Hepatocyte (in vitro differentiated cells): ENCODE results near the gene DEAF1. TPM values are rescaled to one million over a fixed set of nuclear protein-coding genes. Genes with fewer than 3 reads are reported as not detected.

Source experiments
- DNase-seq: peaks from one replicate; pipeline ENCODE4 v3.0.0-alpha.2; 2016; ENCODE audit warnings: low spot score
- H2AFZ ChIP-seq: fragments of 200-600 bp; sonication (generic); 2 replicates; pipeline ENCODE4 v1.6.0; 2016; ENCODE audit warnings: antibody characterized with exemption, mild to moderate bottlenecking
- H3K27ac ChIP-seq: fragments of 200-600 bp; sonication (generic); 2 replicates; pipeline ENCODE4 v1.5.1; 2016; ENCODE audit warnings: mild to moderate bottlenecking
- H3K27me3 ChIP-seq: fragments of 200-600 bp; sonication (generic); 2 replicates; pipeline ENCODE4 v1.6.1; 2016
- H3K36me3 ChIP-seq: fragments of 200-600 bp; sonication (generic); replicated peaks from 2 replicates; pipeline ENCODE4 v1.5.1; 2016; ENCODE audit warnings: low read depth; ENCODE audit not compliant: insufficient read depth
- H3K4me1 ChIP-seq: fragments of 200-600 bp; sonication (generic); 2 replicates; pipeline ENCODE4 v1.5.1; 2016; ENCODE audit warnings: mild to moderate bottlenecking, moderate library complexity; ENCODE audit not compliant: insufficient read depth
- H3K4me2 ChIP-seq: fragments of 200-600 bp; sonication (generic); 2 replicates; pipeline ENCODE4 v1.6.0; 2016
- H3K4me3 ChIP-seq: fragments of 200-600 bp; sonication (generic); 2 replicates; pipeline ENCODE4 v1.5.1; 2016; ENCODE audit warnings: mild to moderate bottlenecking
- H3K79me2 ChIP-seq: fragments of 200-600 bp; sonication (generic); 2 replicates; pipeline ENCODE4 v1.6.0; 2017; ENCODE audit warnings: mild to moderate bottlenecking
- H3K9me2 ChIP-seq: fragments of 200-600 bp; sonication (generic); replicated peaks from 2 replicates; pipeline ENCODE4 v1.6.0; 2017; ENCODE audit warnings: mild to moderate bottlenecking; ENCODE audit not compliant: insufficient read depth
- H3K9me3 ChIP-seq: fragments of 200-600 bp; sonication (generic); 2 replicates; pipeline ENCODE4 v1.5.1; 2016; ENCODE audit warnings: low read depth, mild to moderate bottlenecking
- H4K20me1 ChIP-seq: fragments of 200-600 bp; sonication (generic); 2 replicates; pipeline ENCODE4 v1.6.0; 2016; ENCODE audit warnings: mild to moderate bottlenecking; ENCODE audit not compliant: insufficient read depth, poor library complexity, severe bottlenecking
- EZH2 ChIP-seq: fragments of 200-600 bp; sonication (generic); IDR thresholded peaks from 2 replicates; pipeline ENCODE4 v1.6.1; 2016; ENCODE audit warnings: antibody characterized with exemption, mild to moderate bottlenecking, borderline replicate concordance
- EZH2phosphoT487 ChIP-seq: fragments of 200-600 bp; sonication (generic); IDR thresholded peaks from one replicate; pipeline ENCODE4 v1.6.1; 2018; ENCODE audit warnings: antibody characterized with exemption, mild to moderate bottlenecking, low read depth, moderate library complexity; ENCODE audit not compliant: unreplicated experiment, severe bottlenecking
- WGBS: methylation state at CpG from one replicate; pipeline ENCODE4 v1.1.6; 2016; ENCODE audit warnings: low lambda C conversion rate; ENCODE audit errors: missing lambda C conversion rate; 5-methylcytosine and 5-hydroxymethylcytosine counted together
- polyA plus RNA-seq: library from polyadenylated mRNA; unstranded; fragments of >200 nt; fragmentation: Nextera tagmentation; extraction: Ambion mirVana; gene quantifications from 2 replicates; pipeline ENCODE4 v1.2.1, GENCODE V29; 2016
- total RNA-seq: library from RNA; depleted of rRNA; stranded (reverse); fragments of >200 nt; gene quantifications from 2 replicates; pipeline ENCODE4 v1.2.3, GENCODE V29; 2014
- TF ChIP-seq, protein P1 (sequence below): fragments of 200-600 bp; sonication (generic); IDR thresholded peaks from 2 replicates; pipeline ENCODE4 v1.5.1; 2016; ENCODE audit warnings: antibody characterized with exemption, mild to moderate bottlenecking; ENCODE audit not compliant: poor library complexity

The DEAF1 gene
- total and polyA plus RNA-seq, 2 experiments from 2014 or later: 27.2 to 59.1 TPM

DNA sequence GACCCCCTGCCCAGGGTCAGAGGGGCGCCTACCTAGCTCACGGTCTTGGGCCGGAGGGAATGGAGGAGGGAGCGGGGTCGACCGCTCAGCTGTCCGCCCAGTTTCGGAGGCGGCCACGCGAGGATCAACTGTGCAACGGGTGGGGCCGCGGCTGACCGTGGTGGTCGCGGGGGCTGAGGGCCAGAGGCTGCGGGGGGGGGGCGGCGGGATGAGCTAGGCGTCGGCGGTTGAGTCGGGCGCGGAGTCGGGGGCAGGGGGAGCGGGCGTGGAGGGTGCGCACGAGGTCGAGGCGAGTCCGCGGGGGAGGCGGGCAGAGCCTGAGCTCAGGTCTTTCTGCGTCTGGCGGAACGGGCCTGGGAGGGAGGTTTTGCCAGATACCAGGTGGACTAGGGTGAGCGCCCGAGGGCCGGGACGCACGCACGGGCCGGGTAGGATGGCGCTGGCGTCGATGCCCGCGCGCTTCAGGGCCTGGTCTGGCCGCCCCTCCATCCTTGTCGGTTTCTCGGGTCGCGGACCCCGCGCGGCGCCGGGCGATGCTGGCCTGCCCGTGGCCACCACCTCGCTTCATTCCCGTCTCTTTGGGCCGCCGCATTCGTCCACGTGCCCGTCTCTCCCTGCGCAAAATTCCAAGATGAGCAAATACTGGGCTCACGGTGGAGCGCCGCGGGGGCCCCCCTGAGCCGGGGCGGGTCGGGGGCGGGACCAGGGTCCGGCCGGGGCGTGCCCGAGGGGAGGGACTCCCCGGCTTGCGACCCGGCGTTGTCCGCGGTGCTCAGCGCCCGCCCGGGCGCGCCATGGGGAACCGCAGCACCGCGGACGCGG lies 58.3 kb downstream of the DEAF1 start, which contains the start of gene DRD4:
Gene DRD4, plus strand, starts transcription at position 759 of the 822 bp plus-strand sequence. Its CDS starts 36 bp downstream, at position 795.
- DNase-seq: peak; percentile 66
- H3K4me1 ChIP-seq: peaks cover 22% of the 10 kb centered on the region
- TF ChIP-seq EZH2phosphoT487 (no peak), EZH2 (no peak)
- TF ChIP-seq, protein P1, sequence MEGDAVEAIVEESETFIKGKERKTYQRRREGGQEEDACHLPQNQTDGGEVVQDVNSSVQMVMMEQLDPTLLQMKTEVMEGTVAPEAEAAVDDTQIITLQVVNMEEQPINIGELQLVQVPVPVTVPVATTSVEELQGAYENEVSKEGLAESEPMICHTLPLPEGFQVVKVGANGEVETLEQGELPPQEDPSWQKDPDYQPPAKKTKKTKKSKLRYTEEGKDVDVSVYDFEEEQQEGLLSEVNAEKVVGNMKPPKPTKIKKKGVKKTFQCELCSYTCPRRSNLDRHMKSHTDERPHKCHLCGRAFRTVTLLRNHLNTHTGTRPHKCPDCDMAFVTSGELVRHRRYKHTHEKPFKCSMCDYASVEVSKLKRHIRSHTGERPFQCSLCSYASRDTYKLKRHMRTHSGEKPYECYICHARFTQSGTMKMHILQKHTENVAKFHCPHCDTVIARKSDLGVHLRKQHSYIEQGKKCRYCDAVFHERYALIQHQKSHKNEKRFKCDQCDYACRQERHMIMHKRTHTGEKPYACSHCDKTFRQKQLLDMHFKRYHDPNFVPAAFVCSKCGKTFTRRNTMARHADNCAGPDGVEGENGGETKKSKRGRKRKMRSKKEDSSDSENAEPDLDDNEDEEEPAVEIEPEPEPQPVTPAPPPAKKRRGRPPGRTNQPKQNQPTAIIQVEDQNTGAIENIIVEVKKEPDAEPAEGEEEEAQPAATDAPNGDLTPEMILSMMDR: no peak
- WGBS: 25% methylated on average over 41 of the region's 100 CpGs
- no peak within 1 kb of the TSS for H3K4me3 ChIP-seq
- no peak within 1 kb of the TSS for H2AFZ ChIP-seq
- H3K4me2 ChIP-seq: peak within 1 kb of the TSS; percentile 82
- no peaks in the 10 kb centered on the region for H3K9me3 ChIP-seq
- peaks cover 43% of the 10 kb centered on the region for H4K20me1 ChIP-seq
- no peaks in the 10 kb centered on the region for H3K79me2 ChIP-seq
- H3K9me2 ChIP-seq: no peaks in the 10 kb centered on the region
- H3K27me3 ChIP-seq: peaks cover 40% of the 10 kb centered on the region
- H3K36me3 ChIP-seq: no peaks in the 10 kb centered on the region
- no peak within 1 kb of the TSS for H3K27ac ChIP-seq

DNA sequence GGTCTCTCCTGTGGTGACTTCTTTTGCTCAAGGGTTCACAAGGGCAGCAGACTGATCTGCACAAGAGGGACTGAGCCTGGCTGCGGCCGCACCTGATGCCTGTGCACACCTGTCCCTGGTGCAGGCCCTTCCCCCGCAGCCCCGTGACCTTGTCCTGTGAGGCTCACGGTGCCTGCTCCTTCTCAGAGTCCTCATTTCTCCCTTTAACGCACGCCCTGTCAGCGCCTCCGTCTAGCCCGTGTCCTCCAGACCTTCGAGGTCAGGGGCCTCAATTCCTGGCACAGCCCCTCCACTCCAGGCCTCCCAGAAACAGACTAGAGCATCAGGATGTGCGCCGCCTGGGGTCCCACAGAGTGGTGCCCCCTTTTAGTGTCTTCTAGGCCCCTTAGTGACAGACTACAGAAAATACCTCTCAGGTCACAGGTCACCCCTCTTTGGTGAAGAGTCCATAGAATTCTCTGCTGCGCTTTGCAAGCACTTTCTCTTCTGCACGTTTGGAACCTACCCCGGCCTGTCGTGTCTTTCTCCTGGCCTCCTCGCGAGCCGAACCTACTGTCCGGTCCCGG lies 59.0 kb downstream of the DEAF1 start:
- Histone ChIP-seq H3K4me1 (peaks cover 22% of the 10 kb centered on the region), H3K4me3 (no peak overlapping the region), H3K9me2 (no peaks in the 10 kb centered on the region), H3K4me2 (no peak overlapping the region), H3K27ac (no peak overlapping the region), H3K27me3 (peaks cover 40% of the 10 kb centered on the region), H3K36me3 (no peaks in the 10 kb centered on the region), H4K20me1 (peaks cover 40% of the 10 kb centered on the region), H3K9me3 (no peaks in the 10 kb centered on the region), H2AFZ (no peak overlapping the region), H3K79me2 (no peaks in the 10 kb centered on the region)
- peak; percentile 13 for DNase-seq
- TF ChIP-seq EZH2phosphoT487 (no peak), EZH2 (no peak)
- TF ChIP-seq, protein P1: no peak
- WGBS: 69% methylated on average over 22 of the region's 22 CpGs

DNA sequence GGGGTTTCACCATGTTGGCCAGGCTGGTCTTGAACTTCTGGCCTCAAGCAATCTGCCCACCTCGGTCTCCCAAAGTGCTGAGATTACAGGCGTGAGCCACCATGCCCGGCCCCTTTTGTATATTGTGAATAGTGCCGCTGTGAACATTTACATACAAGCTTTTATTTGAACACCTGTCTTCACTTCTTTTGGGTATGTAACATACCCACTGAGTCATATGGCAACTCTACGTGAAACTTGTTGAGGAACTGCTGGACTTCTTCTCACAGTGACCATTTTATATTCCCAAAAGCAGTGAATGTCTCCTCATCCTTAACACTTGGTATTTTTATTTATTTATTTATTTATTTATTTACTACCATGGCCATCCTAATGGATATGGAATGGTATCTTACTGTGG lies 64.2 kb downstream of the DEAF1 start:
- H3K79me2 ChIP-seq: no peaks in the 10 kb centered on the region
- H3K9me3 ChIP-seq: no peaks in the 10 kb centered on the region
- peaks cover 4% of the 10 kb centered on the region for H4K20me1 ChIP-seq
- no peaks in the 10 kb centered on the region for H3K9me2 ChIP-seq
- 96% methylated on average over 5 of the region's 5 CpGs for WGBS
- TF ChIP-seq EZH2phosphoT487 (no peak), EZH2 (no peak)
- TF ChIP-seq, protein P1: no peak
- no peak for DNase-seq
- H3K27ac ChIP-seq: no peak overlapping the region
- H3K27me3 ChIP-seq: no peaks in the 10 kb centered on the region
- no peaks in the 10 kb centered on the region for H3K36me3 ChIP-seq
- no peak overlapping the region for H3K4me2 ChIP-seq
- no peak overlapping the region for H2AFZ ChIP-seq
- no peak overlapping the region for H3K4me3 ChIP-seq
- peaks cover 9% of the 10 kb centered on the region for H3K4me1 ChIP-seq
